Measurements from ENCODE around the gene UPP2.

Gene UPP2

DNA sequence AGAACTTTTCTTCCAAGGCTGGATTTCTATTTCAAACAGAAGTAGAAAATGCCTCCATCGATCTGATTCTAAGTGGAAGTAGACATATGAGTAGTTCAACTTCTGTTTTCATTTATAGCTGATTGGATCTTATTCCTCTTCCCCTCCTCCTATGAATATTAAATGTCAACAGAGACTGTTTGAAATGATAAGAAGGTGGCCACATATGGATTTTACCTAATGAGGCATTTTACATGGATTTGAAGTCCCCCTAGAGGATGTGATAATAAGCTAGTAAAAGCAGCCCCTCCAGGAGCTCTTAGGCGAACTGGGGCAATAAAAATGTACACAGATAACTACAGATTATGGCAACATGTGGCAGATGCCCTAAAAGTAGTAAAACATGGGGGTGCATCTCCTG, 71.0 kb downstream of the UPP2 start:
- TF ChIP-seq, protein P1, sequence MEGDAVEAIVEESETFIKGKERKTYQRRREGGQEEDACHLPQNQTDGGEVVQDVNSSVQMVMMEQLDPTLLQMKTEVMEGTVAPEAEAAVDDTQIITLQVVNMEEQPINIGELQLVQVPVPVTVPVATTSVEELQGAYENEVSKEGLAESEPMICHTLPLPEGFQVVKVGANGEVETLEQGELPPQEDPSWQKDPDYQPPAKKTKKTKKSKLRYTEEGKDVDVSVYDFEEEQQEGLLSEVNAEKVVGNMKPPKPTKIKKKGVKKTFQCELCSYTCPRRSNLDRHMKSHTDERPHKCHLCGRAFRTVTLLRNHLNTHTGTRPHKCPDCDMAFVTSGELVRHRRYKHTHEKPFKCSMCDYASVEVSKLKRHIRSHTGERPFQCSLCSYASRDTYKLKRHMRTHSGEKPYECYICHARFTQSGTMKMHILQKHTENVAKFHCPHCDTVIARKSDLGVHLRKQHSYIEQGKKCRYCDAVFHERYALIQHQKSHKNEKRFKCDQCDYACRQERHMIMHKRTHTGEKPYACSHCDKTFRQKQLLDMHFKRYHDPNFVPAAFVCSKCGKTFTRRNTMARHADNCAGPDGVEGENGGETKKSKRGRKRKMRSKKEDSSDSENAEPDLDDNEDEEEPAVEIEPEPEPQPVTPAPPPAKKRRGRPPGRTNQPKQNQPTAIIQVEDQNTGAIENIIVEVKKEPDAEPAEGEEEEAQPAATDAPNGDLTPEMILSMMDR (IDR thresholded peaks at IDR 0.05; ENCODE audit: low read depth, low read length, missing control alignments): no peak
- Histone ChIP-seq H3K36me3 (replicated peaks) (no peaks in the 10 kb centered on the region), H3K27me3 (replicated peaks) (no peaks in the 10 kb centered on the region), H3K4me3 (ENCODE audit: low read depth, low read length) (no peak overlapping the region), H3K27ac (no peak overlapping the region)
- in situ Hi-C loops (cut with HindIII; ENCODE audit: low pct_ligation_motif_present, low sequenced_read_pairs): no loop called here
- no peak for DNase-seq

DNA sequence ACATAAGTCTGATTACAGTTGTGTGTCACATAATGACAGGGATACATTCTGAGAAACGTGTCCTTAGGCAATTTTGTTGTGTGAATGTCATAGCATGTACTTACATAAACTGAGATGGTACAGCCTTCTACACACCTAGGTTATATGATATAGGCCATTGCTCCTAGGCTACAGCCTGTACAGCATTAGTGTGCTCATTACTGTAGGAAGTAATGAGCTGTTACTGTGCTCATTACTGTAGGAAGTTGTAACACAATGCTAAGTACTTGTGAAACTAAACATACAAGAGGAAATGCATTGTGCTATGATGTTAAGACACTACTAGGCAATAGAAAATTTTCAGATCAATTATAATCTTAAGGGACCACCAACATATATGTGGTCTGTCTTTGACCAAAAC, 72.8 kb downstream of the UPP2 start:
- TF ChIP-seq, protein P1 (IDR thresholded peaks at IDR 0.05; ENCODE audit: low read depth, low read length, missing control alignments): no peak
- Histone ChIP-seq H3K4me3 (ENCODE audit: low read depth, low read length) (no peak overlapping the region), H3K36me3 (replicated peaks) (no peaks in the 10 kb centered on the region), H3K27ac (no peak overlapping the region), H3K27me3 (replicated peaks) (no peaks in the 10 kb centered on the region)
- in situ Hi-C loops (cut with HindIII; ENCODE audit: low pct_ligation_motif_present, low sequenced_read_pairs): no loop called here
- DNase-seq: no peak

- DNase-seq: no peak
- no peaks in the 10 kb centered on the region for H3K27me3 ChIP-seq (replicated peaks)
- in situ Hi-C loops (cut with HindIII; ENCODE audit: low pct_ligation_motif_present, low sequenced_read_pairs): no loop called here
- H3K4me3 ChIP-seq (ENCODE audit: low read depth, low read length): no peak overlapping the region
- no peak overlapping the region for H3K27ac ChIP-seq
- no peaks in the 10 kb centered on the region for H3K36me3 ChIP-seq (replicated peaks)
- TF ChIP-seq, protein P1 (IDR thresholded peaks at IDR 0.05; ENCODE audit: low read depth, low read length, missing control alignments): no peak
These were observed 73.3 kb downstream of the UPP2 start for GRCh38 chr2:158174956-158175355.

DNA sequence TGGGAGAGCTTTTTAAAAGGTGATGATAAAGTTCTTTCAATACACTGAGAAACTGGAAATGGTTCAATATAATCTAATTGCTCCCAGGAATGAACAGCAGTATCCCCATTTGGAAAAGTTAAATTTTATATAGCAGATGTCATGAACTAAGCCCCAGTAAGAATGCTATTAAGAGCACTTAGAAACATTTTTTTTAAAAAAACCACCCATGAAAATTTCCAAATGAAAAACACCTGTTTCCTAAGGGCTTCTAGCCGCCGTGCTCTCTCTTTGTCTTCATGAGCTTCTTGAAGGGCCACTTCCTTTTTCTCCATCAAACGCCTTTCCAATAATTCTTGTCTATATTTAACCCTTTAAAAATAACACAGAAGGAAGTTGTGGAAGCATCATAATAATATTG, 77.0 kb downstream of the UPP2 start:
- Histone ChIP-seq H3K27ac (no peak overlapping the region), H3K27me3 (replicated peaks) (no peaks in the 10 kb centered on the region), H3K4me3 (ENCODE audit: low read depth, low read length) (no peak overlapping the region), H3K36me3 (replicated peaks) (no peaks in the 10 kb centered on the region)
- TF ChIP-seq, protein P1 (IDR thresholded peaks at IDR 0.05; ENCODE audit: low read depth, low read length, missing control alignments): no peak
- in situ Hi-C loops (cut with HindIII; ENCODE audit: low pct_ligation_motif_present, low sequenced_read_pairs): no loop called here
- no peak for DNase-seq

GRCh38 chr2:158179660-158180059, 78.0 kb downstream of the UPP2 start:
- peak; percentile 25 for DNase-seq
- Histone ChIP-seq H3K4me3 (ENCODE audit: low read depth, low read length) (no peak overlapping the region), H3K27ac (no peak overlapping the region), H3K27me3 (replicated peaks) (no peaks in the 10 kb centered on the region), H3K36me3 (replicated peaks) (no peaks in the 10 kb centered on the region)
- TF ChIP-seq, protein P1 (IDR thresholded peaks at IDR 0.05; ENCODE audit: low read depth, low read length, missing control alignments): peak; percentile 23
- in situ Hi-C loops (cut with HindIII; ENCODE audit: low pct_ligation_motif_present, low sequenced_read_pairs): no loop called here

DNA sequence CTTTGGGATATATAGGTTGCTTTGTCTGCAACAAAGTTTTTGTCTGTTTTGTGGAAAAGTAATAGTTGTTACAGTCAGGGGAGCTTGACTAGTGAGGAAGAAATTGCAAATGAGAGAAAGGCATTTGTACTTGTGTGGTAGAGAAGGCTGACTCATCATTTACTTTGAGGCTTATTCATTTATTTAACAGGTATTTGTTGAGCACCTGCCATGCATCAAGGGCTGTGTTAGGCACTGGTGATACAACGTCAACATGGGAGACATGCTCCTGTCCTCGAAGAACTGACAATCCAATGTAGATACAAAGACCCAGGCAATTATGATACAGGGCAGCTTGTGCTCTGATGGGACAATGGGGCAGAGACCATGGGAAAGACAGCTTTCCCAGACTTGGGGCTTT, 79.5 kb downstream of the UPP2 start:
- no peak for DNase-seq
- H3K36me3 ChIP-seq (replicated peaks): no peaks in the 10 kb centered on the region
- H3K4me3 ChIP-seq (ENCODE audit: low read depth, low read length): no peak overlapping the region
- no peaks in the 10 kb centered on the region for H3K27me3 ChIP-seq (replicated peaks)
- in situ Hi-C loops (cut with HindIII; ENCODE audit: low pct_ligation_motif_present, low sequenced_read_pairs): no loop called here
- TF ChIP-seq, protein P1 (IDR thresholded peaks at IDR 0.05; ENCODE audit: low read depth, low read length, missing control alignments): no peak
- H3K27ac ChIP-seq: no peak overlapping the region
